Measurements from ENCODE around the gene ARG2.
"Not testable (repeated sequence)": the region's sequence is repeated elsewhere in the genome, so short reads cannot be mapped to it uniquely, and the experiment has no call there.

Gene ARG2

DNA sequence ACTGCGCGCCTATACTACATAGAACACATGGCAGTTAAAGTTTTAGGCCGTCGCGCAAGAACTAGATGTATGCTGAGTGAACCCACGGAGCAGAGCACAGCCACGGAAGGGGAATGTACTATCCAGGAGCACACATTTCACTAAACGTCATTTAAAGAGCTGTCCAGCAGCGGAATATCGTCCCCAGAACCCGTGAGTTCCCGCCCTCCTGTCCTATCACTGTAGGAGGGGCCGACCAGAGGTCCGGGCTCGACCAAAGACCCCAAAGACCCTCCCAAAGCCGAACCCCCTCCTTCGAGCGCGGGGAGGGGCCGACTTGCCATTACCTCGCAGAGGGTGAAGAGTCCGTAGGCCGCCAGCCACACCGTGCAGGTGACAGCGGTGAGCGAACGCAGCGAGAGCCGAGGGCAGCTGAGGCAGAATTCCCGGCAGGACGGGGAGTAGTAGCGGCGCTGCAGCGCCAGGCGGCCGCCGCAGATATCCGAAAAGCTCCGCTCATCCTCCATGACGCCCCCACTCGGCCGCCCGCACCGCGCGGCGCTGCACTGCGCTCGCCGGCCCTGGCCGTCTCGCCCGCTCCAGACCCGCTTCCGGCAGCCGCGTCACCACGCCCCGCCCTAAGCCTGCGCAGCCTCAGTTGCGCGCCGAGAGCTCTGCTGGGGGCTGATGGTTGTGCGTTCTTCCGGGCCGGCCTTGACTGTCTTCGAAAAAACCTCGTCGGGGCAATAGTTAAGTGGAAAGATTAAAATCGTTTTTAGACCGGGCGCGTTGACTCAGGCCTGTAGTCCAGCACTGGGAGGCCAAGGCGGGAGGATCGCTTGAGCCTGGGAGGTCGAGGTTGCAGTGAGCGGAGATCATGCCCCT is 19.8 kb upstream of the ARG2 start, which contains the start of gene PIGH:
PIGH (minus strand) TSS at position 571 of the 864 bp plus-strand sequence; CDS start at position 506, 65 bp downstream.
- no peaks in the 10 kb centered on the region for H3K9me3 Mint-ChIP-seq
- no peaks in the 10 kb centered on the region for H3K27me3 Mint-ChIP-seq
- ATAC-seq (replicated peaks; ENCODE audit: extremely low read depth, poor library complexity, severe bottlenecking) (peak; percentile 99), DNase-seq (ENCODE audit: low spot score in 2 of 2) (peak; percentile 92 to 96)
- H3K4me1 Mint-ChIP-seq, result peaks cover 39% of the 10 kb centered on the region
- peak within 1 kb of the TSS; percentile 95 for H3K27ac Mint-ChIP-seq (ENCODE audit: low read depth)
- peaks cover 23% of the 10 kb centered on the region for H3K36me3 Mint-ChIP-seq (ENCODE audit: insufficient read depth)
- H3K4me3 Mint-ChIP-seq, result peak within 1 kb of the TSS; percentile 98

DNA sequence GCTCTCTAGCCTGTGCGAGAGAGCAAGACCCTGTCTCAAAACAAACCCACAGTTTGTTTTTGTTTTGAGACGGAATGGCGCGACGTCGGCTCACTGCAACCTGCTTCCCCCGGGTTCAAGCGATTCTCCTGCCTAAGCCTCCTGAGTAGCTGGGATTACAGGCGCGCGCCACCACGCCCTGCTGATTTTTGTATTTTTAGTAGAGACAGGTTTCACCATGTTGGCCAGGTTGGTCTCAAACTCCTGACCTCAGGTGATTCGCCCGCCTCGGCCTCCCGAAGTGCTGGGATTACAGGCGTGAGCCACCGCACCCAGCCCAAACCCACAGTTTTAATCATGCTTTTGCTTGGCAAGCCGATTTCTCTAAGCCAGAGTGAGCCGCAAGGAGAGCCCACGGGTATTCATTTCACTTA is 19.2 kb upstream of the ARG2 start:
- not testable (repeated sequence) for ATAC-seq (replicated peaks; ENCODE audit: extremely low read depth, poor library complexity, severe bottlenecking)

DNA sequence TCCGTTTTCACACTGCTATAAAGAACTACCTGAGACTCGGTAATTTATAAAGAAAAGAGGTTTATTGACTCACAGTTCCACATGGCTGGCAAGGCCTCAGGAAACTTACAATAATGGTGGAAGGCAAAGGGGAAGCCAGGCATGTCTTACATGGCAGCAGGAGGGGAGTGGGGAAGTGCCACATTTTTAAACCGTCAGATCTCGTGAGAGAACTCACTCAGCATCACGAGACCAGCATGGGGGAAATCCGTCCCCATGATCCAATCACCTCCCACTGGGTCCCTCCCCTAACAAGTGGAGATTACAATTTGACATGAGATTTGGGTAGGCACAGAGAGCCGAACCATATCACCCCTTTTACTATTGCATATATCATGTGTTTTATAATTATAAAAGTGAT is 17.6 kb upstream of the ARG2 start:
- no peak overlapping the region for H3K4me3 Mint-ChIP-seq
- H3K9me3 Mint-ChIP-seq, result no peaks in the 10 kb centered on the region
- DNase-seq (ENCODE audit: low spot score in 2 of 2) (no peak), ATAC-seq (replicated peaks; ENCODE audit: extremely low read depth, poor library complexity, severe bottlenecking) (no peak)
- no peaks in the 10 kb centered on the region for H3K27me3 Mint-ChIP-seq
- H3K36me3 Mint-ChIP-seq (ENCODE audit: insufficient read depth), result peaks cover 20% of the 10 kb centered on the region
- no peak overlapping the region for H3K27ac Mint-ChIP-seq (ENCODE audit: low read depth)
- peaks cover 27% of the 10 kb centered on the region for H3K4me1 Mint-ChIP-seq

More for the DNA sequence above, 19.2 kb upstream of the ARG2 start:
- Mint-ChIP-seq H3K4me3 (peak overlapping the region; percentile 98), H3K27ac (ENCODE audit: low read depth) (peak overlapping the region; percentile 95), H3K4me1 (peaks cover 36% of the 10 kb centered on the region), H3K36me3 (ENCODE audit: insufficient read depth) (peaks cover 20% of the 10 kb centered on the region)
- not testable (repeated sequence) for DNase-seq (ENCODE audit: low spot score in 2 of 2); H3K9me3 Mint-ChIP-seq; H3K27me3 Mint-ChIP-seq

DNA sequence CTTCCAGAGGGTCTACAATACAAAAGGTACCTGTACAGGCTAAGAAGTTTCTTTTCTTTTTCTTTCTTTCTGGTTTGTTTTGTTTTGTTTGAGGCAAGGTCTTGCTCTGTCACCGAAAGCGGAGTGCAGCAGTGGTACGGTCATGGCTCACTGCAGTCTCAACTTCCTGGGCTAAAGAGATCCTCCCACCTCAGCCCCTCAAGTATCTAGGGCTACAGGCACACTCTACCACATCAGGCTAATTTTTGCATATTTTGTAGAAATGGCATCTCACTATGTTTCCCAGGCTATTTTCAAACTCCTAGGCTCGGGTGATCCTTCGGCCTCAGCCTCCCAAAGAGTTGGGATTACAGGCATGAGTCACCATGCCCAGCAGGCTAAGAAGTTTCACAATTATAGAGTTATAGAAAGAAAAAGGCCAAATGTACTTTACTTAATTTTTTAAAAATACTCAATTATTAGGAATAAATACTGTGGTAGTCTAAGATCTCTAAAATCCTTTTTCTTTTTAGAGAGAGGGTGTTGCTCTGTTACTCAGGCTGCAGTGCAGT is 16.6 kb upstream of the ARG2 start:
- no peaks in the 10 kb centered on the region for H3K27me3 Mint-ChIP-seq
- no peaks in the 10 kb centered on the region for H3K9me3 Mint-ChIP-seq
- no peak overlapping the region for H3K4me3 Mint-ChIP-seq
- no peak overlapping the region for H3K27ac Mint-ChIP-seq (ENCODE audit: low read depth)
- peaks cover 20% of the 10 kb centered on the region for H3K4me1 Mint-ChIP-seq
- H3K36me3 Mint-ChIP-seq (ENCODE audit: insufficient read depth), result peaks cover 17% of the 10 kb centered on the region
- no peak for DNase-seq (ENCODE audit: low spot score in 2 of 2)
- ATAC-seq (replicated peaks; ENCODE audit: extremely low read depth, poor library complexity, severe bottlenecking), result no peak

DNA sequence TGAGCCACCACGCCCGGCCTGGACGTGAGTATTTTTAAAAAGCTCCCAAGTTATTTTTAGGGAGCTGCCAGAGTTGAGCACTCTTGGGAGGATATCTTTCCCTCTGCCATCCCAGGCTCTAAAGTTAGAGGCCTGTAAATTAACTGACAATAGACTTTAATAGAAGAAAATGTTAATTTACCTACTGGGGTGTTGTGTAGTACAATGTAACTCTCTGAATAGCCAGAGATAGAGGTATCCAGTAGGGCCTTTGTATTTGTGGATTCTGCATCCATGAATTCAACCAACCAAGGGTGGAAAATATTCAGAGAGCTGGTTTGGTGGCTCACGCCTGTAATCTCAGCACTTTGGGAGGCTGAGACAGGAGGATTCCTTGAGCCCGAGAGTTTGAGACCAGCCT is 12.1 kb upstream of the ARG2 start:
- Mint-ChIP-seq H3K27ac (ENCODE audit: low read depth) (no peak overlapping the region), H3K27me3 (peaks cover 21% of the 10 kb centered on the region), H3K4me3 (no peak overlapping the region), H3K9me3 (no peaks in the 10 kb centered on the region), H3K36me3 (ENCODE audit: insufficient read depth) (no peaks in the 10 kb centered on the region), H3K4me1 (no peaks in the 10 kb centered on the region)
- no peak for ATAC-seq (replicated peaks; ENCODE audit: extremely low read depth, poor library complexity, severe bottlenecking)
- DNase-seq (ENCODE audit: low spot score in 2 of 2), result no peak

DNA sequence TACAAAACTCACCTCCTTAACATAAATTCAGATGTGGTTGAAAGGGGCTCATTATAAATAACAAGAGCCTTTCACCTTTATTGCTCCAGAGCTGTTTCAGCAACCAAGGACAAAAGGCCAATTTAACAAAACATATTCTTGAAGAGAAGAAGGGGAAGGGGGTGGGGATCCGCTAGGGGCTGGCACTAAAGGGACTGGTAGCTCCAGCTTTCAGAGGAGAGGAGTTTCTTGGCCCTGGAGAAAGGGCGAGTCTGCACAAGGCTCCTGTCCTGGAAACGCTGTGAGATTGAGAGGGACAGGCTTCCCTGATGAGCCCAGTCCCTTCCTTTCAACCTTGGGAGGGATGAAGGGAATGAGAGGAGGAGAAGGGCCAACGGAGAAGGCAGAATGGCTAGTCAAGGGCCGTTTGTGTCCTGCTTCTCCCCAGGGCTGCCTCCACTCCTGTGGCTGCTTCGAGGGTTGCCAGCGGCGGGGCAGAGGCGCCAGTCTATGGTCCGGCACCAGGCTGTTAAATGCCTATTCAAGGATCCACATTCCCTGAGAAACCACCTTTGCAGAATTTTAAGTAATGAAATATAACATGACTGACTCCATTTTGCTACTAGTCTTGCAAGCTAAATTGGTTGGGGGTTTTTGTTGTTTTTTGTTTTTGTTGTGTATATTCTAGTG is 9.9 kb upstream of the ARG2 start:
- Mint-ChIP-seq H3K4me3 (no peak overlapping the region), H3K27ac (ENCODE audit: low read depth) (no peak overlapping the region), H3K4me1 (no peaks in the 10 kb centered on the region), H3K9me3 (no peaks in the 10 kb centered on the region), H3K36me3 (ENCODE audit: insufficient read depth) (no peaks in the 10 kb centered on the region), H3K27me3 (peaks cover 21% of the 10 kb centered on the region)
- ATAC-seq (replicated peaks; ENCODE audit: extremely low read depth, poor library complexity, severe bottlenecking), result no peak
- DNase-seq (ENCODE audit: low spot score in 2 of 2), result no peak

DNA sequence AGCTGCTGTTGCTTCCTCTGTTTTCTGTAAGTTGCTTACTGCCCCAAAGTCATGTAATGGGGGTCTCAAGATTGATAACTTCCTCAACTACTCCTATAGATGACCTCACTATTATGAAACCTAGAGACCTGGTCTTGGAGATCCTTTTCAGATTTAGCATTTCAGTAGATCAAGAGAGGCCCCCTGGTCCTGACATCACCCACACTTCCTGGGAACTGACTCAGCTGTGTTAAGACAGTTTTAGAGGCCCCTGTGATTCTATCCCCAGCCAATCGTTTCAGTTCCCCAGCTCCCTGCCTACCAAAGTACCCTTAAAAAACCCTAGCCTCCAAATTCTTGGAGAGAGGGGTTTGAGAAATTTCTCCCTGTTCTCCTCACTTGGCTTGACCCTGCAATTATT is 9.2 kb upstream of the ARG2 start:
- H3K27me3 Mint-ChIP-seq, result peaks cover 21% of the 10 kb centered on the region
- no peak overlapping the region for H3K4me3 Mint-ChIP-seq
- DNase-seq (ENCODE audit: low spot score in 2 of 2) (no peak), ATAC-seq (replicated peaks; ENCODE audit: extremely low read depth, poor library complexity, severe bottlenecking) (no peak)
- H3K27ac Mint-ChIP-seq (ENCODE audit: low read depth), result no peak overlapping the region
- no peaks in the 10 kb centered on the region for H3K4me1 Mint-ChIP-seq
- H3K36me3 Mint-ChIP-seq (ENCODE audit: insufficient read depth), result no peaks in the 10 kb centered on the region
- no peaks in the 10 kb centered on the region for H3K9me3 Mint-ChIP-seq

DNA sequence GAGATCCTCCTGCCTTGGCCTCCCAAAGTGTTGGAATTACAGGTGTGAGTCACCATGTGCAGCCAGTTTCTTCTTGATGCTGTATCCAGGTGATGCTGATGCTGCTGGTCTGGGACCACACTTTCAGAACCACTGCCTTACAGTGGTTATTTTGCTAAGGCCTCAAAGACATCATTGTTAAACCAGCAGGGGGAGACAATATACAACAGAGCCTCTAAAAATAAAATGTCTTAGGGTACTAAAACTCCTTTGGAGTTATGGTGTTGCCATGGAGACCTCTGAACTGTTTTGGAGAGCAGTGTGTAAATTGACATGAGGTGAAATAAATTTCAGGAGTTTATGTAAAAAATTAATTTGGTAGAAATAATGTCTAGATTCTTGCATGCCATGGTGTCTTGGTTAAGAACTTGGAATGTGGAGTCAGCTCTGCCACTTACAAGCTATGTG is 1.1 kb upstream of the ARG2 start:
- peak; percentile 50 for ATAC-seq (replicated peaks; ENCODE audit: extremely low read depth, poor library complexity, severe bottlenecking)
- Mint-ChIP-seq H3K27ac (ENCODE audit: low read depth) (peak overlapping the region; percentile 97), H3K4me3 (peak overlapping the region; percentile 86), H3K27me3 (peaks cover 11% of the 10 kb centered on the region), H3K36me3 (ENCODE audit: insufficient read depth) (peaks cover 13% of the 10 kb centered on the region), H3K9me3 (no peaks in the 10 kb centered on the region), H3K4me1 (peaks cover 24% of the 10 kb centered on the region)
- peak in 1 of 2 donors; percentile 28 for DNase-seq (ENCODE audit: low spot score in 2 of 2)

DNA sequence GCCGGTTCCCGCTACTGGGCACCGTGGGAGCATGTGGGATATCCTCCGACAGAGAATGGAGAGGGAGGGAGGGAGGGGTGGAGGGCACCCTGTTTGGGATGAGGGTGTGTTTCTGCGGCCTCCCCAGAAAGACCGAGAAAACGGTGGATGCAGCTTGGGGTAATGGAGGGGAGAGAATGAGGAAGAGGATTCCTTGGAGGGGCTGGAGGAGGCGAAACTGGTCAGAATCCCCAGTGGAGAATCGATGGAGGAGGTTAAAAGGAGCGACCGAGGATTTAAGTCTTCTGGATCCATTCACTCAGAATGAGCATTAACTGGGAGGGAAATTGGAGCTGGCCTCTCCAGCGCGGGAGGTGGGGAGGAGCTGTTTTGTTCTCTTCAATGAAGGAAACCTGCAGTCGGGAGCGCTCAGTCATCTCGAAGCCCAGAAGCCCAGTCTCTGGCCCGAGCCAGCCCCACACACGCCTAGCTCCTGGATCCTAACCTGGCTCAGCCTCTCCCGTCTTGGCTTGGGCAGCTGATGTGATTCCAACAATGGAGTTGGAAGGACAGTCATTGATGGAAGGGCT is 581 bp downstream of the ARG2 start:
- ATAC-seq (replicated peaks; ENCODE audit: extremely low read depth, poor library complexity, severe bottlenecking) (no peak), DNase-seq (ENCODE audit: low spot score in 2 of 2) (no peak)
- peaks cover 13% of the 10 kb centered on the region for H3K36me3 Mint-ChIP-seq (ENCODE audit: insufficient read depth)
- H3K4me3 Mint-ChIP-seq, result peak overlapping the region; percentile 86
- H3K27me3 Mint-ChIP-seq, result peaks cover 19% of the 10 kb centered on the region
- H3K4me1 Mint-ChIP-seq, result peaks cover 24% of the 10 kb centered on the region
- peak overlapping the region; percentile 97 for H3K27ac Mint-ChIP-seq (ENCODE audit: low read depth)
- H3K9me3 Mint-ChIP-seq, result no peaks in the 10 kb centered on the region

DNA sequence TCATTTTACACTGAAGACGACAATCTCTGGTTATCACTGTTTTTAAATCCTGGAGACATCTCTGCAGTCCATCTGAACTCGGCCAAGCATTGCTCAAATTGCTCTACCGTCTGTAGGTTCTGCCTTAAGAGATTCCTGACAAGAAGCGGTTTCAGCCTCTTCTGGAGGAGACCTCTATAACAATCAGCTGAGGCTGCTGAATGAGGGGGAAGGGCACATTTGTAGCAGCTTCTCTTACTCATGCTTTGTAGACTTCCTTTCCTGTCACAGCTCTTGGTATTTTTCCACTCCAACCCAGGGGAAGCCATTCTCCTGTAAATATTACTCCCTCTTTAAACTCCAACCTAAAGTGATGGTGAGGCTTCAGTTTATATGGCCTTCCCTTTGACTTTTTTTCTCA is 3.0 kb downstream of the ARG2 start:
- ATAC-seq (replicated peaks; ENCODE audit: extremely low read depth, poor library complexity, severe bottlenecking), result no peak

DNA sequence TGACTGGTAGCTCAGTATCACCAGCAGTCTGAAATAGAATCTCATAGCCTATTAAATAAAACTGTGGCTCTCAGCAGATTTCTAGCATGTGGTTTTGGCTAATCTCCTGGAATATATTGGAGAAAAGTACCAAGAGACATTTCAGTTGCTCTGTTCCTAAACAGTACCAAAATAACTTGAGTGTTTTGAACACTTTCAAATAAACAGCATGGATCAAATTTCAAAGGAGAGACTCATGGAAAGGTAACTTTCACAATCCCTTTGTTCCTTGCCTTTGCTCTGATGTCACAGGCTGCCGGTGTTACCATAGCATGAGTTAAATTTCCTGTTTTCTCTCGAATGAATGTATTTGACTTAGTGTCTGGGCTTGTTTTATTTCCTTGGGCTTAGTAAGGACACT is 3.4 kb downstream of the ARG2 start:
- Mint-ChIP-seq H3K36me3 (ENCODE audit: insufficient read depth) (peaks cover 15% of the 10 kb centered on the region), H3K27ac (ENCODE audit: low read depth) (no peak overlapping the region), H3K27me3 (peaks cover 19% of the 10 kb centered on the region), H3K4me3 (no peak overlapping the region), H3K4me1 (peaks cover 24% of the 10 kb centered on the region), H3K9me3 (no peaks in the 10 kb centered on the region)
- DNase-seq (ENCODE audit: low spot score in 2 of 2) (no peak), ATAC-seq (replicated peaks; ENCODE audit: extremely low read depth, poor library complexity, severe bottlenecking) (no peak)

More for the DNA sequence above, 3.0 kb downstream of the ARG2 start:
- no peak overlapping the region for H3K4me3 Mint-ChIP-seq
- no peak for DNase-seq (ENCODE audit: low spot score in 2 of 2)
- no peak overlapping the region for H3K27ac Mint-ChIP-seq (ENCODE audit: low read depth)
- H3K9me3 Mint-ChIP-seq, result no peaks in the 10 kb centered on the region
- peaks cover 15% of the 10 kb centered on the region for H3K36me3 Mint-ChIP-seq (ENCODE audit: insufficient read depth)
- peaks cover 24% of the 10 kb centered on the region for H3K4me1 Mint-ChIP-seq
- H3K27me3 Mint-ChIP-seq, result peaks cover 19% of the 10 kb centered on the region

DNA sequence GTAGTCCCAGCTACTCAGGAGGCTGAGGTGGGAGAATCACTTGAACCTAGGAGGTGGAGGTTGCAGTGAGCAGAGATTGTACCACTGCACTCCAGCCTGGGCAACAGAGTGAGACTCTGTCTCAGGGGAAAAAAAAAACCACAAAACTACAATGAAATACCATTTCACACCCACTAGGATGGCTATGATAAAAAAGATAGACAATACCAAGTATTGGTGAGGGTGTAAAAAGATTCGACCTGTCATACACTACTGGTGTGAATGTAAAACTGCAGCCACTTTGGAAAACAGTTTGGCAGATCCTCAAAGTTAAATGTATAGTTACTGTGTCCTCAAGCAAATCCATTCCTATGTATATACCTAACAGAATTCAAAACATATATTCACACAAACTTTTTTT is 6.4 kb downstream of the ARG2 start:
- ATAC-seq (replicated peaks; ENCODE audit: extremely low read depth, poor library complexity, severe bottlenecking); H3K27me3 Mint-ChIP-seq; H3K4me1 Mint-ChIP-seq; H3K27ac Mint-ChIP-seq (ENCODE audit: low read depth); H3K4me3 Mint-ChIP-seq; H3K9me3 Mint-ChIP-seq; DNase-seq (ENCODE audit: low spot score in 2 of 2); H3K36me3 Mint-ChIP-seq (ENCODE audit: insufficient read depth): not testable (repeated sequence)

Data from central memory CD8-positive, alpha-beta T cell (primary cell).